ENCODE data around the gene NBAS.

DNA sequence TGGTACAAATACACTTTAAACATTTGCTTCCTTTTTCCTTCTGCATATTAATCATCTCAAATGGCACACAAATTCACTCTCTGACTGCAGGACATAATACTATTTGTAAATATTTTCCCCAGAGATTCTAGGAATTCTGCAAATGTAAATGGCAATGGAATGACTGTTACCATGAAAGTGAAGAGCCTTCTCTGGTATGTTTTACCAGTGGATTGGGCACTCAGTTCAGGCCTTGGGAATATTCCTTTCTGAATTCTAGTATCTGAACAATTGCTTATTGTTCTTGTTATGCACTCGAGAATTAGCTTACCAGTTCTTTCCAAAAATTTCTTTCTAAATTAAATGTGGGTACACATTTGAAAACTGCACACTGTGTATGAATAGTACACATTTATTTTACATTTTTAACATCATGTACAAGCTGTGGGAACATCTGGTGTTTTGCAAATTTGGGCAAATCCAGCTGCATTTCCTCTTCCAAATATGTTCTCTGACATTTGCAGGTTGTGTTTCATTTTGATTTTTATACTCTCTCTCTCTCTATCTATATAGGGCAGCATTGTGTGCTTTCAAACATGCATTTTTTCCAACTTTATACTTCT is 289.1 kb downstream of the NBAS start:
- no peak for TF ChIP-seq CEBPB (IDR thresholded peaks at IDR 0.05; ENCODE audit: low read depth, low read length)
- TF ChIP-seq, protein P1, sequence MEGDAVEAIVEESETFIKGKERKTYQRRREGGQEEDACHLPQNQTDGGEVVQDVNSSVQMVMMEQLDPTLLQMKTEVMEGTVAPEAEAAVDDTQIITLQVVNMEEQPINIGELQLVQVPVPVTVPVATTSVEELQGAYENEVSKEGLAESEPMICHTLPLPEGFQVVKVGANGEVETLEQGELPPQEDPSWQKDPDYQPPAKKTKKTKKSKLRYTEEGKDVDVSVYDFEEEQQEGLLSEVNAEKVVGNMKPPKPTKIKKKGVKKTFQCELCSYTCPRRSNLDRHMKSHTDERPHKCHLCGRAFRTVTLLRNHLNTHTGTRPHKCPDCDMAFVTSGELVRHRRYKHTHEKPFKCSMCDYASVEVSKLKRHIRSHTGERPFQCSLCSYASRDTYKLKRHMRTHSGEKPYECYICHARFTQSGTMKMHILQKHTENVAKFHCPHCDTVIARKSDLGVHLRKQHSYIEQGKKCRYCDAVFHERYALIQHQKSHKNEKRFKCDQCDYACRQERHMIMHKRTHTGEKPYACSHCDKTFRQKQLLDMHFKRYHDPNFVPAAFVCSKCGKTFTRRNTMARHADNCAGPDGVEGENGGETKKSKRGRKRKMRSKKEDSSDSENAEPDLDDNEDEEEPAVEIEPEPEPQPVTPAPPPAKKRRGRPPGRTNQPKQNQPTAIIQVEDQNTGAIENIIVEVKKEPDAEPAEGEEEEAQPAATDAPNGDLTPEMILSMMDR (conservative IDR thresholded peaks at IDR 0.05; ENCODE audit: low read depth, low read length): no peak
- TF ChIP-seq FOS (IDR thresholded peaks at IDR 0.05; ENCODE audit: low read depth, low read length): no peak
- no peak for TF ChIP-seq RCOR1 (IDR thresholded peaks at IDR 0.05; ENCODE audit: insufficient replicate concordance, low read length)
- no peak for TF ChIP-seq POLR2A (IDR thresholded peaks at IDR 0.05; ENCODE audit: low read depth, low read length)
- no peak for TF ChIP-seq RAD21 (IDR thresholded peaks at IDR 0.05; ENCODE audit: low read length)
- TF ChIP-seq NFE2L2 (IDR thresholded peaks at IDR 0.05; ENCODE audit: low read depth, low read length): no peak
- no peak for TF ChIP-seq SMC3 (IDR thresholded peaks at IDR 0.05; ENCODE audit: low read depth, low read length)
- TF ChIP-seq BHLHE40 (IDR thresholded peaks at IDR 0.05; ENCODE audit: low read depth, low read length): no peak
- TF ChIP-seq, protein P2, sequence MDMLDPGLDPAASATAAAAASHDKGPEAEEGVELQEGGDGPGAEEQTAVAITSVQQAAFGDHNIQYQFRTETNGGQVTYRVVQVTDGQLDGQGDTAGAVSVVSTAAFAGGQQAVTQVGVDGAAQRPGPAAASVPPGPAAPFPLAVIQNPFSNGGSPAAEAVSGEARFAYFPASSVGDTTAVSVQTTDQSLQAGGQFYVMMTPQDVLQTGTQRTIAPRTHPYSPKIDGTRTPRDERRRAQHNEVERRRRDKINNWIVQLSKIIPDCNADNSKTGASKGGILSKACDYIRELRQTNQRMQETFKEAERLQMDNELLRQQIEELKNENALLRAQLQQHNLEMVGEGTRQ (IDR thresholded peaks at IDR 0.05; ENCODE audit: low read depth, low read length): no peak
- TF ChIP-seq MAFK (IDR thresholded peaks at IDR 0.05; ENCODE audit: low read depth, low read length): no peak

All from IMR-90 (cell line).